A673 (cell line): ENCODE data around the gene ROM1.
A peak's percentile ranks its signal among the peaks of the same experiment; 100 is the strongest.

Experiments
- CTCF ChIP-seq: fragments of 300-800, 200-600 bp; sonication (generic); conservative IDR thresholded peaks from 2 replicates; pipeline ENCODE4 v1.5.1; 2017; ENCODE audit warnings: low read depth, mild to moderate bottlenecking, antibody characterized with exemption, low read length, moderate library complexity, mixed read lengths
- EZH2 ChIP-seq: fragments of 200-600 bp; sonication (generic); IDR thresholded peaks from 2 replicates; pipeline ENCODE4 v1.6.1; 2017; ENCODE audit warnings: borderline replicate concordance, low read depth, mild to moderate bottlenecking, mixed read lengths, antibody characterized with exemption, low read length; ENCODE audit not compliant: poor library complexity, severe bottlenecking

DNA sequence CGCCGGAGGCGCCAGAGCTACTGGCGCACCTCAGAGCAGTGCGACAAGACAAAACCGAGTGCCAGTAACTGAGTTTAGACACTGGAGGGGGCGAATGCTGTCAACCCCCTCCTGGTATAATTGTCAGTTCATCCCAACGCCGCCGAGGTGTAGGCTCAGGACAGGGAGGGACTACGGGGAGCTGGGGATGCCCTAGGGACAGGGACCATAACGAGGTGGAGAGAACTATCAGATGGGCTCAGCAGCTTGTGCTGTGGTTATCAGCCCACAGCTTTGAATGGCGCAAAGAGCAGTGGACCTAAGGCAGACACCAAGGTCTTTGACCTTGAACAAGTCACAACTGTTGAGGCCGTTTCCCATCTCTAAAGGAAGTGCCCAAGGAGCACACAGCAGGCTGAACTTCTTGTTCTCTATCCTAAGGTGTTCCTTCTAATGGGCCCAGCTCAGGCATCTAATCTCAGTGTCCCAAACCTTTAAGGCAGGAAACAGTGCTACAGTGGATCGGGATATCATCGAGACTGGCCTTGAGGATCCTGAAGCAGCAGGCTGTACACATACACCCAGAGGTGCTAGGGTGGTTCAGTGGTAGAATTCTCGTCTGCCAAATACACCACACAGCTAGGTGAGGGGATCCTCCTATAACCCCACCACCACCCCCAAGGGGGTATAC lies 20.8 kb upstream of the ROM1 start:
- TF ChIP-seq CTCF: 0 out of 2 replicates have a peak, but pooled peaks have one; percentile 20
- no peak for TF ChIP-seq EZH2
